SK-N-SH (cell line): ENCODE results near the gene ARHGAP45.

Source experiments
- CTCF ChIP-seq: fragments of 200-600 bp; sonication (generic); IDR thresholded peaks from 2 replicates; pipeline ENCODE4 v1.6.1; 2017; ENCODE audit warnings: antibody characterized with exemption, mild to moderate bottlenecking, moderate library complexity
- FOXM1 ChIP-seq: IDR thresholded peaks from 2 replicates; pipeline ENCODE4 v1.4.0; 2012; ENCODE audit warnings: low read depth, mild to moderate bottlenecking
- JUND ChIP-seq: IDR thresholded peaks from 2 replicates; pipeline ENCODE4 v1.4.0; 2012
- REST ChIP-seq: IDR thresholded peaks from 2 replicates; pipeline ENCODE4 v1.6.1; 2012; ENCODE audit warnings: mild to moderate bottlenecking, low read depth, low read length, moderate library complexity
- SIN3A ChIP-seq: IDR thresholded peaks from 2 replicates; pipeline ENCODE4 v1.6.1; 2012; ENCODE audit warnings: low read depth, mild to moderate bottlenecking, low read length, moderate library complexity, borderline replicate concordance
- SMC3 ChIP-seq: IDR thresholded peaks from 2 replicates; pipeline ENCODE4 v1.6.1; 2012; ENCODE audit warnings: low read depth, low read length, improper control_type of control experiment
- USF1 ChIP-seq: IDR thresholded peaks from 2 replicates; pipeline ENCODE4 v1.4.0; 2012; ENCODE audit warnings: low read depth, borderline replicate concordance
- ZBTB33 ChIP-seq: IDR thresholded peaks from 2 replicates; pipeline ENCODE4 v1.4.0; 2012; ENCODE audit warnings: low read depth, borderline replicate concordance

- TF ChIP-seq CTCF (no peak), USF1 (no peak), FOXM1 (no peak), REST (no peak), ZBTB33 (no peak), JUND (no peak), SIN3A (no peak), SMC3 (no peak)
Observed at GRCh38 chr19:1046836-1047695, 19.9 kb upstream of the ARHGAP45 start.
